ENCODE measurements around the gene ZC3H14. TPM values are rescaled to one million over a fixed set of nuclear protein-coding genes. Genes with fewer than 3 reads are reported as not detected.

The ZC3H14 gene
- total and polyA plus RNA-seq, 9 of the 15 experiments (the other 6 are each of a cell fraction or from before 2014, with no cell fraction given) = 21.1 to 109 (median 45.3) TPM

DNA sequence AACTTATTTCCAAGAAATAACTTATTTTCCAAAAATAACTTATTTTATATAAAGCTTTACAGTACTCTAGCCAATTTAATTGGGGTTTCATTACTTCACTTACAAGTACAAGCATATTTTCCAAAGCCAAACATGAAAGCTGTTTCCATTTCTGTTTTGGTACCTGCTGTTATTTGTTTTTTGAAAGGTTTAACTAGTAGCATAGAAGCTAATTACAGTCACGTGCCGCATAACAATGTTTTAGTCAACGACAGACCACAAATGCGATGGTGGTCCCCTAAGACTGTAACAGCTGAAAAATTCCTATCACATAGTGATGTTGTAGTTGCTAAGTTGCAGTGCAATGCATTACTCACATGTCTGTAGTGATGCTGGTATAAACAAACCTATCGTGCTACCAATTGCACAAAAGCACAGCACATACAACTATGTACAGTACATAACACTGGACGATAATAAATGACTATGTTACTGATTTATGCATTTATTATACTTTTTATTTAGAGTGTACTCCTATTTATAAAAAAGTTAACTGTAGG is 29.7 kb upstream of the ZC3H14 start (continued):
- TF ChIP-seq RBM14 (IDR thresholded peaks at IDR 0.05; ENCODE audit: borderline replicate concordance, insufficient read depth, low read depth, low read length) (no peak), TCF3 (CRISPR knock-in tag; IDR thresholded peaks at IDR 0.05) (no peak), RBM34 (IDR thresholded peaks at IDR 0.05; ENCODE audit: borderline replicate concordance, insufficient read depth, low read length) (no peak), ZNF780A (CRISPR knock-in tag; IDR thresholded peaks at IDR 0.05) (no peak), SMARCE1 (IDR thresholded peaks at IDR 0.05) (no peak), EWSR1 (IDR thresholded peaks at IDR 0.05; ENCODE audit: borderline replicate concordance, low read depth, partially characterized antibody) (no peak), CREBBP (IDR thresholded peaks at IDR 0.05; ENCODE audit: low read depth, low read length) (no peak)
- TF ChIP-seq, protein P1, sequence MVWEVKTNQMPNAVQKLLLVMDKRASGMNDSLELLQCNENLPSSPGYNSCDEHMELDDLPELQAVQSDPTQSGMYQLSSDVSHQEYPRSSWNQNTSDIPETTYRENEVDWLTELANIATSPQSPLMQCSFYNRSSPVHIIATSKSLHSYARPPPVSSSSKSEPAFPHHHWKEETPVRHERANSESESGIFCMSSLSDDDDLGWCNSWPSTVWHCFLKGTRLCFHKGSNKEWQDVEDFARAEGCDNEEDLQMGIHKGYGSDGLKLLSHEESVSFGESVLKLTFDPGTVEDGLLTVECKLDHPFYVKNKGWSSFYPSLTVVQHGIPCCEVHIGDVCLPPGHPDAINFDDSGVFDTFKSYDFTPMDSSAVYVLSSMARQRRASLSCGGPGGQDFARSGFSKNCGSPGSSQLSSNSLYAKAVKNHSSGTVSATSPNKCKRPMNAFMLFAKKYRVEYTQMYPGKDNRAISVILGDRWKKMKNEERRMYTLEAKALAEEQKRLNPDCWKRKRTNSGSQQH (CRISPR knock-in tag; IDR thresholded peaks at IDR 0.05) = no peak

DNA sequence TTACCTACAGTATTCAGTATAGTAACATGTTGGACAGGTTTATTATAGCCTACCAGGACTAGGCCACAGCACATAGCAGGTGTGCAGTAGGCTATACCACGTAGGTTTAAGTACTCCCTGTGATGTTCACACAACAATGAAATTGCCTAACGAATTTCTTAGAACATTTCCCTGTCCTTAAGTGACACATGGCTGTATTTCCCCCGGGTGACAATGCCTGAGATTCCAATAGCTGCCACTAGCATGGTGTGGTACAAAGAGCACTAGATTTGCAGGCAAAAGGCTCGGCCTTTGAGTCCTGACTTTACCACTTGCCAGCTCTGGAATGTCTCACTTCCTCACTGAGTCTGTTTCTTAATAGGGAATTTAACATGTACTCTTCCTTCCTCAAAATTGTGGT is 27.7 kb upstream of the ZC3H14 start:
- FAIRE-seq = no peak
- POLR2A ChIA-PET = no interaction called here
- Histone ChIP-seq H3K27ac (ENCODE audit: extremely low read depth, low read depth, low read length) (no peak overlapping the region), H2AFZ (ENCODE audit: low read depth, low read length) (no peak overlapping the region), H3K27me3 (ENCODE audit: control insufficient read depth in 2 of 2, insufficient read depth in 2 of 2, low read length in 2 of 2) (no peaks in the 10 kb centered on the region), H3K36me3 (ENCODE audit: control insufficient read depth, insufficient read depth, low read length) (no peaks in the 10 kb centered on the region), H3K9me1 (ENCODE audit: control insufficient read depth, insufficient read depth, low read length) (no peaks in the 10 kb centered on the region), H3K79me2 (ENCODE audit: control insufficient read depth, insufficient read depth, low read length) (no peaks in the 10 kb centered on the region), H3K9me3 (replicated peaks; ENCODE audit: control insufficient read depth, insufficient read depth, low read depth, low read length) (no peaks in the 10 kb centered on the region), H3K4me3 (no peak overlapping the region), H3K4me2 (ENCODE audit: insufficient read depth, low read length) (no peak overlapping the region), H3K4me1 (replicated peaks in 1 of 2; ENCODE audit: control insufficient read depth in 2 of 2, insufficient read depth in 2 of 2, low read length in 2 of 2) (no peaks in the 10 kb centered on the region), H3K9ac (ENCODE audit: insufficient read depth in 1 of 2, low read depth in 2 of 2, low read length in 2 of 2) (no peak overlapping the region), H4K20me1 (replicated peaks; ENCODE audit: control insufficient read depth, insufficient read depth, low read length) (no peaks in the 10 kb centered on the region)
- intact Hi-C loops (cut with micrococcal nuclease) (no loop called here), in situ Hi-C loops (cut with MboI) (no loop called here)
- WGBS (ENCODE audit: insufficient coverage, low coverage, missing lambda C conversion rate) = 33% methylated on average over 4 of the region's 4 CpGs
- peak in 1 of 4 experiments; percentile 9 for DNase-seq (ENCODE audit: extremely low read depth in 1 of 4, low spot score in 3 of 4)
- ATAC-seq = peak; percentile 61; the same call in 2 of the 3 replicates
- BruUV-seq (replicated peaks) = no TSS peak
- CTCF ChIA-PET (ENCODE audit: low intra/inter-chr PET ratio) = no interaction called here
- no peak for TF ChIP-seq NR4A1 (CRISPR knock-in tag; IDR thresholded peaks at IDR 0.05)
- TF ChIP-seq NR4A1 (tag; IDR thresholded peaks at IDR 0.05) = no peak
- no peak for TF ChIP-seq KDM5B (IDR thresholded peaks at IDR 0.05; ENCODE audit: insufficient replicate concordance, low read depth, low read length)
- TF ChIP-seq GABPB1 (CRISPR knock-in tag; IDR thresholded peaks at IDR 0.05) = no peak
- TF ChIP-seq, protein P2, sequence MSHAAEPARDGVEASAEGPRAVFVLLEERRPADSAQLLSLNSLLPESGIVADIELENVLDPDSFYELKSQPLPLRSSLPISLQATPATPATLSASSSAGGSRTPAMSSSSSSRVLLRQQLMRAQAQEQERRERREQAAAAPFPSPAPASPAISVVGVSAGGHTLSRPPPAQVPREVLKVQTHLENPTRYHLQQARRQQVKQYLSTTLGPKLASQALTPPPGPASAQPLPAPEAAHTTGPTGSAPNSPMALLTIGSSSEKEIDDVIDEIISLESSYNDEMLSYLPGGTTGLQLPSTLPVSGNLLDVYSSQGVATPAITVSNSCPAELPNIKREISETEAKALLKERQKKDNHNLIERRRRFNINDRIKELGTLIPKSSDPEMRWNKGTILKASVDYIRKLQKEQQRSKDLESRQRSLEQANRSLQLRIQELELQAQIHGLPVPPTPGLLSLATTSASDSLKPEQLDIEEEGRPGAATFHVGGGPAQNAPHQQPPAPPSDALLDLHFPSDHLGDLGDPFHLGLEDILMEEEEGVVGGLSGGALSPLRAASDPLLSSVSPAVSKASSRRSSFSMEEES (CRISPR knock-in tag; IDR thresholded peaks at IDR 0.05) = no peak
- TF ChIP-seq, protein P3, sequence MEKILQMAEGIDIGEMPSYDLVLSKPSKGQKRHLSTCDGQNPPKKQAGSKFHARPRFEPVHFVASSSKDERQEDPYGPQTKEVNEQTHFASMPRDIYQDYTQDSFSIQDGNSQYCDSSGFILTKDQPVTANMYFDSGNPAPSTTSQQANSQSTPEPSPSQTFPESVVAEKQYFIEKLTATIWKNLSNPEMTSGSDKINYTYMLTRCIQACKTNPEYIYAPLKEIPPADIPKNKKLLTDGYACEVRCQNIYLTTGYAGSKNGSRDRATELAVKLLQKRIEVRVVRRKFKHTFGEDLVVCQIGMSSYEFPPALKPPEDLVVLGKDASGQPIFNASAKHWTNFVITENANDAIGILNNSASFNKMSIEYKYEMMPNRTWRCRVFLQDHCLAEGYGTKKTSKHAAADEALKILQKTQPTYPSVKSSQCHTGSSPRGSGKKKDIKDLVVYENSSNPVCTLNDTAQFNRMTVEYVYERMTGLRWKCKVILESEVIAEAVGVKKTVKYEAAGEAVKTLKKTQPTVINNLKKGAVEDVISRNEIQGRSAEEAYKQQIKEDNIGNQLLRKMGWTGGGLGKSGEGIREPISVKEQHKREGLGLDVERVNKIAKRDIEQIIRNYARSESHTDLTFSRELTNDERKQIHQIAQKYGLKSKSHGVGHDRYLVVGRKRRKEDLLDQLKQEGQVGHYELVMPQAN (IDR thresholded peaks at IDR 0.05; ENCODE audit: borderline replicate concordance) = no peak

All from K562 (cell line).